ENCODE measurements around the gene SCARF2.

SCARF2 gene

DNA sequence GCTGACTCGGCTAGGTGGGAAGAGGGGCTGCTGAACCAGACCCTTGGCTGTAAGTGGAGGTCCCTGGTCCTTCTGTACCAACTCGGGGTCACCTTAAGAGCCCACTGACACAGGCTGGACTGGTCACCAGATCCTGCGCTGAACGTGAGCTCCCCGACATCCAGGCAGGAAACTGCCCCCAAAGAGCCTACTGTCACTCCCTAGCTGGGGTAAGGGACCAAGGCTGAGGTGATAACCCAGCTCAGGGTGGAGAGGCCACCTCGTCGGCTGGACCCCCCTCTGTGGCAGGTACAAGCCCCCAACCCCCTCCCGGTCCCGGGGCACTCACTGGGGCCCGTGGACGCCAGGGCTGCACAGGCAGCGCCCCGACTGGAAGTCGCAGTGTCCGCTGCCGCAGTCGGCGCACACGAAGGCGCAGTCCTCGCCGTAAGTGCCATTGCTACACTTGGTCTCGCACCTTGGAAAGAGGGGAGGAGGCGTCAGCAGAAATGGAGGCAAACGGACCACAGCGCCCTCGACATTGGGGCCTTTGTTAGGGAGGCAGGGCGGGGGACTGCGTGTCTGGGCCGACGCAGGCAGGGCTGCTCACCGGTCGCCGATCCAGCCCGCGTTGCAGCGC lies 7.4 kb downstream of the SCARF2 start:
- peak; percentile 52 for DNase-seq (ENCODE audit: low spot score)
- in situ Hi-C loops (cut with MboI; ENCODE audit: low sequenced_read_pairs, unreplicated experiment): no loop called here
- TF ChIP-seq, protein P1, sequence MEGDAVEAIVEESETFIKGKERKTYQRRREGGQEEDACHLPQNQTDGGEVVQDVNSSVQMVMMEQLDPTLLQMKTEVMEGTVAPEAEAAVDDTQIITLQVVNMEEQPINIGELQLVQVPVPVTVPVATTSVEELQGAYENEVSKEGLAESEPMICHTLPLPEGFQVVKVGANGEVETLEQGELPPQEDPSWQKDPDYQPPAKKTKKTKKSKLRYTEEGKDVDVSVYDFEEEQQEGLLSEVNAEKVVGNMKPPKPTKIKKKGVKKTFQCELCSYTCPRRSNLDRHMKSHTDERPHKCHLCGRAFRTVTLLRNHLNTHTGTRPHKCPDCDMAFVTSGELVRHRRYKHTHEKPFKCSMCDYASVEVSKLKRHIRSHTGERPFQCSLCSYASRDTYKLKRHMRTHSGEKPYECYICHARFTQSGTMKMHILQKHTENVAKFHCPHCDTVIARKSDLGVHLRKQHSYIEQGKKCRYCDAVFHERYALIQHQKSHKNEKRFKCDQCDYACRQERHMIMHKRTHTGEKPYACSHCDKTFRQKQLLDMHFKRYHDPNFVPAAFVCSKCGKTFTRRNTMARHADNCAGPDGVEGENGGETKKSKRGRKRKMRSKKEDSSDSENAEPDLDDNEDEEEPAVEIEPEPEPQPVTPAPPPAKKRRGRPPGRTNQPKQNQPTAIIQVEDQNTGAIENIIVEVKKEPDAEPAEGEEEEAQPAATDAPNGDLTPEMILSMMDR (IDR thresholded peaks at IDR 0.05; ENCODE audit: borderline replicate concordance, control extremely low read depth, extremely low read depth, insufficient read depth, missing control alignments): no peak

DNA sequence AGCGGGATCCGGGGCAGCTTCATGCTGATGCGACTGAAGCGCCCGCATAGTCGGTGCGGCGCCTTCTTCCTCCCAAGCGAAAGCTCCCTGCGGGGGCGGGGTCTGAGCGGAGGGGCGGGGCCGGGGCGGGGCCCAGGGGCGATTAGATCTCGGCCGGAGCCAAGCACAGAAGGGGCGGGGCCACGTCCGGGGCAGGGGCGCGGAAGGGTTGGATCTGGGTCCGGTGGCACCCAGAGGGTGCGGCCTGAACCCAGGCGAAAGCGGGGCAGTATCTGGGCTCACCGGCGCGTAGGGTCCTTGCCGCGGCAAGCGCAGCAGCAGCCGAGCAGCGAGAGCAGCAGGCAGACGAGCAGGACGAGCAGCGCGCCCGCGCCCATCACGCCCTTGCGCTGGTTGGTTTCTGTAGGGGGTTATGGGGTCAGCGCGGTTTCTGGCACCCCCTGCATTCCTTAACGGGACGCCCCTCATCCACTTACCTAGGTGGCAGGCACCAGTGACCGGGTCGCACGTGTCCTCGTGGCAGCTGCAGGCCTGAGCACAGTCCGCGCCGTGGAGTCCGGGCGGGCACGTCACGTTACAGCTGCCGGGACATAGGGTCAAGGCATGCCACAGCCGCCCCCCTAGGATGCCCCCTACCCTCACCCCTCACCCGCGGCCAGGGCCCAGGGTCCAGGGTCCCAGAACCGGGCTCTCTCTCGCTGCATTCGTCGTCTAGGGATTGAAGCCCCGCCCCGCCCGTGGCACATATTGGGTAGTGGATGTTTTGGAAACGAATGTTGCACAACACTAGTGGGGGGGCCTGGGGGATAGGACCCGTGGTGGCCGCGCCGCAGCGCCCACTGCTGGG lies 8.1 kb downstream of the SCARF2 start:
- in situ Hi-C loops (cut with MboI; ENCODE audit: low sequenced_read_pairs, unreplicated experiment): no loop called here

DNA sequence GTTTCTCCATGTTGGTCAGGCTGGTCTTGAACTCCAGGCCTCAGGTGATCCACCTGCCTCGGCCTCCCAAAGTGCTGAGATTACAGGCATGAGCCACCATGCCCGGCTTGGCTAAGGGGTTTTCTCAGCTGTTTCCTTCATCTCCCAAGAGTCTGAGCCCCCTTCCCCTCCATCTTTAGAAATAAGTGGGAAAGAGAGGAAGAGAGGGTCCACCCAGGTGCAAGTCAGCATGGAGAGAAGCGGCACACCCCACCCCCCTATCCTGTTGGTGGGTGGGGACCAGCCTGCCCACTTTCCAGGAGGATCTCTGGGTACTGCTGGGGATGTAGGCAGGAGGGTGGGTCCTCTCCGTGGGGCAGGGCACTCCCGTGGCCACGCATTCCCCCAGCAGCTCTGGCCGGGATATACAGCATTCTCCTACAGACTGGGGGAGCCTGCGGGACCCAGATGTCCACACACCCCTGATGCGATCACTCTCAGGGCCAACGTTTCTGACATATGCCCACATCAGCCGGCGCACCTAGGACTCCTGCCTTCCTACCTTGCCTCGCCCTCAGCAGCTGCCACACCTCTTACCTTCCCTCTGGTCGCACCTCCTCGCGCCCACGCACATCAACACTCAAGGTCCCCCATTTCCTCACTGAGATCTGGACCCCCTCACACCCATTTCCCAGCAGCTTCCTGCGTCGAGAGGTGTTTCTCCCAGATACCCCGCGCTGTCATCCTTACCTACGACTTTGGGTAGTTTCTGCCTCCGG lies 8.9 kb downstream of the SCARF2 start:
- DNase-seq (ENCODE audit: low spot score): peak; percentile 42
- in situ Hi-C loops (cut with MboI; ENCODE audit: low sequenced_read_pairs, unreplicated experiment): no loop called here
- TF ChIP-seq, protein P1 (IDR thresholded peaks at IDR 0.05; ENCODE audit: borderline replicate concordance, control extremely low read depth, extremely low read depth, insufficient read depth, missing control alignments): no peak

More for the DNA sequence above, 8.1 kb downstream of the SCARF2 start:
- DNase-seq (ENCODE audit: low spot score): peak; percentile 93
- TF ChIP-seq, protein P1 (IDR thresholded peaks at IDR 0.05; ENCODE audit: borderline replicate concordance, control extremely low read depth, extremely low read depth, insufficient read depth, missing control alignments): no peak

DNA sequence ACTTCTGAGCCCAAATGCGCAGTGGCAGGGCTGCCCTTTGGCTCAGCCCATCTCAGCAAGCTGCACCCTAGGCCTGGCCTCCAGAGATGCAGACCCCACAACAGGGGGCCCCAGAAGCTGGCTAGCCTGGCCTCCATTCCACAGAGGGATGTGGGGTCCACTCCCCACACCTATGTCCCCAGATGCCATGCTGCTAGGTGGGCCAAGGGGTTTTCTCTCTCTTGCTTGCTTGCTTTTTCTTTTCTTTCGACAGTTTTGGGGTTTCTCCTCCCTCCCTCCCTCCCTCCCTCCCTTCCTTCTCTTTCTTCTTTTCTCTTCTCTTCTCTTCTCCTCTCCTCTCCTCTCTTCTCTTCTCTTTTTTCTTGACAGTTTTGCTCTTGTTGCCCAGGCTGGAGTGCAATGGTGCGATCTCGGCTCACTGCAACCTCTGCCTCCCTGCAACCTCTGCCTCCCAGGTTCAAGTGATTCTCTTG lies 9.6 kb downstream of the SCARF2 start:
- DNase-seq (ENCODE audit: low spot score): peak; percentile 26
- TF ChIP-seq, protein P1 (IDR thresholded peaks at IDR 0.05; ENCODE audit: borderline replicate concordance, control extremely low read depth, extremely low read depth, insufficient read depth, missing control alignments): no peak
- in situ Hi-C loops (cut with MboI; ENCODE audit: low sequenced_read_pairs, unreplicated experiment): no loop called here

DNA sequence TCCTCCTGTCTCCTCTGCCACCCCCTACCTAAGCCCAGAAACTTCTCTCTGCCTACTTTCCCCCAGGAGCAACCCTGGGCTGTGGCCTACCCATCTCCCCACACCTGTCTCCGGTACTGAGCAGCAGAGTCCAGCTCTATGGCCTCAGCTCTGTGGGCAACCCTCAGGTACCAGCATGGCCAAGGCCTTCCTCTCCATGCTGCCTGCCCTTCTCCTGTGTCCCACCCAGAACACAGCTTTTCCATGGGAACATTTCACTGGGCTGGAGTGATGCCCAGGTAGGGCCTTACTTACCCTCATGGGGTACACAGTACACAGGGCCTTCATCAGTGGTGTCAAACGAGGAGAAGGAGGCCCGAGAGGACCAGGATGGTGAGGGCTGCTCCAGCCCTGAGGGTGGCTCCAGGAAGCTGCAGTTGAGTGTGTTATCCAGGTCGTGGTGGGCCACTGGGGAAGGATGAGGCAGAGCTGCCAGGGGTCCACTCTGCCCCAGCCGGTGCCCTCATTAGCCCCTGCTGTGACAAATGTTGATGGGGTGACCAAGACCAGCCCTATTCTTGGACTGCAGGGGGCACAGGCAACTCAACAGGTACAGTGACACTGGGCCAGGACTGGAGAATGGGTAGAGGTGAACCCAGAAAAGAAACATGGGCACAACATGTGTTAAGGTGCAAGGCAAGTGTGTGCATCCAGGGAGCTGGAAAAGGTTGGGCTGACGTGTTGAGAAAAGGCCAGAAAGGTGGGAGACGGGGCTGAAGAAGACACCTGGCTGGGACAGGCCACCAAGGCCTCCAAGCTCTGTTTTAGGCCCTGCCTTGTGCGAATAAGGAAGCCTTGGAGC lies 10.3 kb downstream of the SCARF2 start:
- in situ Hi-C loops (cut with MboI; ENCODE audit: low sequenced_read_pairs, unreplicated experiment): no loop called here

More for the DNA sequence above, 10.3 kb downstream of the SCARF2 start:
- DNase-seq (ENCODE audit: low spot score): peak; percentile 23
- TF ChIP-seq, protein P1 (IDR thresholded peaks at IDR 0.05; ENCODE audit: borderline replicate concordance, control extremely low read depth, extremely low read depth, insufficient read depth, missing control alignments): no peak
